B cell (primary cell): Measurements from ENCODE around the gene KSR1. TPM values are rescaled to one million over a fixed set of nuclear protein-coding genes. Genes with fewer than 3 reads are reported as not detected.
A peak's percentile ranks its signal among the peaks of the same experiment; 100 is the strongest.

Source experiments
- ATAC-seq: fragments of 200-7000 bp; cut with Tn5 transposase; one replicate; pipeline ENCODE4 v1.10.0; 2021; ENCODE audit warnings: low read depth, mild to moderate bottlenecking, moderate number of reproducible peaks, moderate library complexity
- CTCF ChIA-PET: fragments of 350-600 bp; sonication (Branson Sonifier 250); formaldehyde crosslinking; loops from one replicate; lab custom pipeline; 2021; ENCODE audit warnings: antibody characterized with exemption, inconsistent platforms; lab: Charles Lee
- POLR2A ChIA-PET: fragments of 350-600 bp; sonication (Branson Sonifier 250); formaldehyde crosslinking; loops from one replicate; lab custom pipeline; 2021; ENCODE audit warnings: antibody characterized with exemption; lab: Charles Lee
- DNase-seq: peaks from one replicate; pipeline ENCODE4 v3.0.0; 2013
- H2AFZ ChIP-seq: 2 replicates; pipeline ENCODE4 v1.6.1; 2012; ENCODE audit warnings: mild to moderate bottlenecking, low read depth, low read length; ENCODE audit not compliant: insufficient read depth, poor library complexity, severe bottlenecking
- H3K27ac ChIP-seq, 2 donors: 1 replicate in 1 of 2; 2 replicates in 1 of 2; pipeline ENCODE4 v1.5.1; 2012 to 2013; ENCODE audit warnings: low read length in 2 of 2, mild to moderate bottlenecking in 2 of 2, moderate library complexity in 1 of 2
- H3K27me3 ChIP-seq, 4 experiments: fragments of 200-600 bp in 1 of 4; sonication (generic) in 1 of 4; replicated peaks in 1 of 4; 1 replicate in 2 of 4; 2 replicates in 2 of 4; pipeline versions ENCODE4 v1.6.1 to v1.7.0; 2013 to 2016; ENCODE audit warnings: low read length in 3 of 4, mild to moderate bottlenecking in 2 of 4, mixed read lengths in 1 of 4, moderate library complexity in 1 of 4; ENCODE audit not compliant: insufficient read depth in 4 of 4, control insufficient read depth in 3 of 4; ENCODE audit errors: control extremely low read depth in 1 of 4
- H3K36me3 ChIP-seq, 2 experiments: replicated peaks in 1 of 2; 1 replicate in 1 of 2; 2 replicates in 1 of 2; pipeline versions ENCODE4 v1.6.1 to v1.7.1; 2013; ENCODE audit warnings: low read length in 1 of 2; ENCODE audit not compliant: insufficient read depth in 2 of 2, control insufficient read depth in 1 of 2; ENCODE audit errors: control extremely low read depth in 1 of 2, extremely low read depth in 1 of 2
- H3K4me1 ChIP-seq, 2 donors: fragments of 200-600 bp in 1 of 2; sonication (generic) in 1 of 2; 1 replicate in 1 of 2; 2 replicates in 1 of 2; pipeline versions ENCODE4 v1.5.1 to v1.6.1; 2013 to 2017; ENCODE audit warnings: low read length in 2 of 2; ENCODE audit not compliant: control insufficient read depth in 2 of 2, insufficient read depth in 2 of 2
- H3K4me2 ChIP-seq: replicated peaks from 2 replicates; pipeline ENCODE3; 2012; ENCODE audit warnings: mild to moderate bottlenecking, low read depth, low read length; ENCODE audit not compliant: poor library complexity, severe bottlenecking
- H3K4me3 ChIP-seq, 5 experiments: fragments of 200-600 bp in 1 of 5; sonication (generic) in 1 of 5; 1 replicate in 3 of 5; 2 replicates in 2 of 5; pipeline versions ENCODE4 v1.5.1 to v1.7.0; 2011 to 2016; ENCODE audit warnings: low read length in 4 of 5, mild to moderate bottlenecking in 4 of 5, low read depth in 2 of 5, control low read depth in 1 of 5, moderate library complexity in 1 of 5; ENCODE audit not compliant: insufficient read depth in 1 of 5; ENCODE audit errors: control extremely low read depth in 1 of 5, extremely low read depth in 1 of 5
- H3K79me2 ChIP-seq: fragments of 200-600 bp; sonication (generic); one replicate; pipeline ENCODE4 v1.6.0; 2016; ENCODE audit warnings: low read length; ENCODE audit not compliant: control insufficient read depth, insufficient read depth
- H3K9ac ChIP-seq: fragments of 200-600 bp; sonication (generic); 2 replicates; pipeline ENCODE4 v1.6.1; 2017; ENCODE audit warnings: mild to moderate bottlenecking, low read length, moderate library complexity
- H3K9me3 ChIP-seq, 3 donors: one replicate each; pipeline versions ENCODE4 v1.6.1 to v1.7.1; 2013; ENCODE audit warnings: low read length in 2 of 3; ENCODE audit not compliant: control insufficient read depth in 2 of 3, insufficient read depth in 1 of 3; ENCODE audit errors: control extremely low read depth in 1 of 3
- H4K20me1 ChIP-seq: 2 replicates; pipeline ENCODE4 v1.6.0; 2012; ENCODE audit warnings: mild to moderate bottlenecking, low read length; ENCODE audit not compliant: insufficient read depth, control insufficient read depth, poor library complexity, severe bottlenecking
- H3K27ac Mint-ChIP-seq: one replicate; pipeline ENCODE4 v1.8.0; 2021; ENCODE audit warnings: mixed read lengths
- H3K27me3 Mint-ChIP-seq: one replicate; pipeline ENCODE4 v1.8.0; 2021; ENCODE audit warnings: mixed read lengths
- H3K4me1 Mint-ChIP-seq: one replicate; pipeline ENCODE4 v1.8.0; 2021; ENCODE audit warnings: mixed read lengths
- H3K4me3 Mint-ChIP-seq: one replicate; pipeline ENCODE4 v1.8.0; 2021; ENCODE audit warnings: mixed read lengths
- H3K9me3 Mint-ChIP-seq: one replicate; pipeline ENCODE4 v1.8.0; 2022; ENCODE audit warnings: mixed read lengths; ENCODE audit not compliant: insufficient read depth
- CTCF ChIP-seq: fragments of 200-600 bp; IDR thresholded peaks from one replicate; pipeline ENCODE4 v1.8.0; 2022; ENCODE audit warnings: antibody characterized with exemption, mild to moderate bottlenecking
- EZH2 ChIP-seq: IDR thresholded peaks from 2 replicates; pipeline ENCODE4 v1.6.1; 2012; ENCODE audit warnings: borderline replicate concordance, low read depth, mild to moderate bottlenecking, moderate library complexity, low read length; ENCODE audit not compliant: insufficient read depth, poor library complexity, severe bottlenecking
- WGBS: methylation state at CpG from one replicate; pipeline ENCODE4 v1.1.5; 2013; ENCODE audit warnings: missing lambda C conversion rate; ENCODE audit not compliant: insufficient coverage; 5-methylcytosine and 5-hydroxymethylcytosine counted together
- intact Hi-C: fragments of 100-400 bp; cut with micrococcal nuclease; formaldehyde crosslinking; loops from one replicate; pipeline ENCODE4 v1.10.0; 2022
- polyA plus RNA-seq: library from polyadenylated mRNA; depleted of rRNA; stranded (reverse); fragments of >200 nt; gene quantifications from 2 replicates; pipeline ENCODE4 v1.2.3, GENCODE V29; 2012
- total RNA-seq, 2 donors: library from RNA; stranded (reverse); fragments of 120-200 nt in 1 of 2; gene quantifications; 1 replicate in 1 of 2; 2 replicates in 1 of 2; pipeline versions ENCODE4 v1.2.3 to v1.2.4, GENCODE V29; 2013 to 2022

The KSR1 gene
- total and polyA plus RNA-seq, 2 donors (not counting 1 experiment from before 2014, with no cell fraction given) = 27.5 to 85.6 TPM

GRCh38 chr17:27494192-27495091, 38.2 kb downstream of the KSR1 start:
- Histone ChIP-seq H3K79me2 (peaks cover 18% of the 10 kb centered on the region), H3K27ac (no peak overlapping the region), H3K9me3 (no peaks in the 10 kb centered on the region), H3K4me3 (no peak overlapping the region), H3K36me3 (no peaks in the 10 kb centered on the region), H3K9ac (no peak overlapping the region), H3K4me1 (peaks cover 19 to 21% of the 10 kb centered on the region in 2 donors), H3K4me2 (peak overlapping the region; percentile 25), H3K27me3 (no peaks in the 10 kb centered on the region), H4K20me1 (no peaks in the 10 kb centered on the region), H2AFZ (no peak overlapping the region)
- DNase-seq (no peak), ATAC-seq (no peak)
- Mint-ChIP-seq H3K27me3 (no peaks in the 10 kb centered on the region), H3K4me1 (peaks cover 31% of the 10 kb centered on the region), H3K4me3 (no peak overlapping the region), H3K9me3 (no peaks in the 10 kb centered on the region), H3K27ac (peak overlapping the region; percentile 70)
- no peak for TF ChIP-seq CTCF
- TF ChIP-seq EZH2 = no peak
- POLR2A ChIA-PET = interaction anchor here (1.3 kb wide), 1 partner anchor 12 kb away, joined by 3 read pairs; no protein-coding TSS in a partner anchor
- intact Hi-C loops = no loop called here
- CTCF ChIA-PET = interaction anchor here (1.2 to 1.7 kb wide), 3 partner anchors 39 to 108 kb away, joined by 4 to 5 read pairs (median 5); partner anchors contain the start of gene KSR1
- WGBS = 95% methylated on average over 18 of the region's 19 CpGs

GRCh38 chr17:27495460-27495859, 39.2 kb downstream of the KSR1 start:
- intact Hi-C loops = no loop called here
- peak overlapping the region; percentile 26 for H3K4me3 Mint-ChIP-seq
- no peak overlapping the region for H2AFZ ChIP-seq
- whole genome bisulfite sequencing = 49% methylated on average over 6 of the region's 6 CpGs
- no peak overlapping the region for H3K9ac ChIP-seq
- H3K4me1 Mint-ChIP-seq = peaks cover 31% of the 10 kb centered on the region
- no peak overlapping the region for H3K27ac ChIP-seq
- H3K27me3 Mint-ChIP-seq = no peaks in the 10 kb centered on the region
- H3K79me2 ChIP-seq = peaks cover 18% of the 10 kb centered on the region
- peaks cover 19 to 21% of the 10 kb centered on the region in 2 donors for H3K4me1 ChIP-seq
- no peaks in the 10 kb centered on the region for H4K20me1 ChIP-seq
- H3K9me3 Mint-ChIP-seq = peaks cover 3% of the 10 kb centered on the region
- H3K9me3 ChIP-seq = peaks cover 0 to 4% (median 1%) of the 10 kb centered on the region in 3 donors
- H3K27ac Mint-ChIP-seq = peak overlapping the region; percentile 72
- ChIA-PET CTCF (interaction anchor here (1.0 to 1.4 kb wide), 3 partner anchors 40 to 107 kb away, joined by 3 to 5 read pairs (median 4); partner anchors contain the start of gene KSR1), POLR2A (no interaction called here)
- H3K4me3 ChIP-seq = no peak overlapping the region
- TF ChIP-seq EZH2 (no peak), CTCF (no peak)
- peak overlapping the region; percentile 25 for H3K4me2 ChIP-seq
- peak; percentile 41 for DNase-seq
- no peaks in the 10 kb centered on the region for H3K27me3 ChIP-seq
- ATAC-seq = peak; percentile 77
- no peaks in the 10 kb centered on the region for H3K36me3 ChIP-seq
